K562 (cell line): ENCODE results near the gene GPR148. TPM values are rescaled to one million over a fixed set of nuclear protein-coding genes. Genes with fewer than 3 reads are reported as not detected.
A peak's percentile ranks its signal among the peaks of the same experiment; 100 is the strongest.

Experiments
- ATAC-seq: fragments of 200-7000 bp; cut with Tn5 transposase; 3 replicates; pipeline ENCODE4 v1.9.1; 2020; ENCODE audit warnings: moderate library complexity
- BruUV-seq: library from RNA; stranded (reverse); fragments of 400-500 nt; replicated peaks from 2 replicates; lab custom pipeline; 2021; lab: Mats Ljungman, UMichigan
- CTCF ChIA-PET: fragments of 300-600 bp; formaldehyde crosslinking; extraction: SDS; loops from one replicate; lab custom pipeline; 2021; ENCODE audit warnings: low intra/inter-chr PET ratio; lab: Yijun Ruan, JAX
- POLR2A ChIA-PET: fragments of 300-600, 350-650 bp; sonication (Branson Sonifier 250); formaldehyde crosslinking; extraction: SDS; loops from one replicate; lab custom pipeline; 2021; ENCODE audit warnings: antibody characterized with exemption, inconsistent platforms; lab: Yijun Ruan, JAX
- DNase-seq, 4 experiments: peaks; one replicate each; pipeline versions ENCODE4 v3.0.0 to v3.0.0-alpha.2; 2011 to 2018; ENCODE audit warnings: low spot score in 3 of 4, mixed read lengths in 3 of 4; ENCODE audit errors: extremely low read depth in 1 of 4
- FAIRE-seq: peaks from 2 replicates; lab custom pipeline; 2011; peaks lifted over from hg19 to GRCh38; lab: Jason Lieb, UNC
- H2AFZ ChIP-seq: 2 replicates; pipeline ENCODE4 v1.6.0; 2011; ENCODE audit warnings: low read depth, low read length, control low read depth, inconsistent platforms
- H3K27ac ChIP-seq: fragments of 200-600 bp; 3 replicates; pipeline ENCODE4 v1.8.0; 2011; ENCODE audit warnings: low read depth, mild to moderate bottlenecking, control low read depth, inconsistent platforms, low read length, moderate library complexity, mixed read lengths; ENCODE audit errors: extremely low read depth
- H3K27me3 ChIP-seq, 2 experiments: fragments of 300-600 bp in 1 of 2; 2 replicates in 1 of 2; 3 replicates in 1 of 2; pipeline versions ENCODE4 v1.6.0 to v1.8.0; 2011; ENCODE audit warnings: inconsistent platforms in 2 of 2, low read length in 2 of 2, mild to moderate bottlenecking in 1 of 2, mixed read lengths in 1 of 2, moderate library complexity in 1 of 2; ENCODE audit not compliant: control insufficient read depth in 2 of 2, insufficient read depth in 2 of 2
- H3K36me3 ChIP-seq: fragments of 300-600 bp; 3 replicates; pipeline ENCODE4 v1.8.0; 2011; ENCODE audit warnings: mild to moderate bottlenecking, low read length, inconsistent platforms; ENCODE audit not compliant: control insufficient read depth, insufficient read depth
- H3K4me1 ChIP-seq, 2 experiments: fragments of 200-600 bp in 1 of 2; replicated peaks in 1 of 2; 2 replicates in 1 of 2; 3 replicates in 1 of 2; pipeline versions ENCODE4 v1.5.1 to v1.8.0; 2011; ENCODE audit warnings: inconsistent platforms in 2 of 2, low read length in 2 of 2, mild to moderate bottlenecking in 1 of 2, mixed read lengths in 1 of 2, moderate library complexity in 1 of 2; ENCODE audit not compliant: control insufficient read depth in 2 of 2, insufficient read depth in 2 of 2
- H3K4me2 ChIP-seq: 2 replicates; pipeline ENCODE4 v1.6.1; 2011; ENCODE audit warnings: low read length, control low read depth, inconsistent platforms, mixed read lengths; ENCODE audit not compliant: insufficient read depth
- H3K4me3 ChIP-seq: fragments of 200-600 bp; sonication (generic), shearing (Covaris generic); 2 replicates; pipeline ENCODE4 v1.5.1; 2016; ENCODE audit warnings: control low read depth, inconsistent platforms
- H3K79me2 ChIP-seq: fragments of 200-600 bp; 3 replicates; pipeline ENCODE4 v1.8.0; 2011; ENCODE audit warnings: low read length, inconsistent platforms; ENCODE audit not compliant: control insufficient read depth, insufficient read depth
- H3K9ac ChIP-seq, 2 experiments: 2 replicates each; pipeline versions ENCODE4 v1.6.0 to v1.6.1; 2011; ENCODE audit warnings: low read depth in 2 of 2, low read length in 2 of 2, control low read depth in 1 of 2, inconsistent platforms in 1 of 2, mild to moderate bottlenecking in 1 of 2, mixed read lengths in 1 of 2; ENCODE audit not compliant: insufficient read depth in 1 of 2
- H3K9me1 ChIP-seq: one replicate; pipeline ENCODE4 v1.6.0; 2011; ENCODE audit warnings: inconsistent platforms, mild to moderate bottlenecking, low read length, moderate library complexity; ENCODE audit not compliant: control insufficient read depth, insufficient read depth
- H3K9me3 ChIP-seq: replicated peaks from 2 replicates; pipeline ENCODE4 v1.5.1; 2011; ENCODE audit warnings: low read depth, low read length, inconsistent platforms; ENCODE audit not compliant: control insufficient read depth, insufficient read depth
- H4K20me1 ChIP-seq: replicated peaks from 2 replicates; pipeline ENCODE4 v1.6.1; 2011; ENCODE audit warnings: low read length, inconsistent platforms, mixed read lengths; ENCODE audit not compliant: control insufficient read depth, insufficient read depth
- HBP1 ChIP-seq: fragments of 450-650 bp; formaldehyde crosslinking; IDR thresholded peaks from 2 replicates; pipeline ENCODE4 v1.4.0; 2022; ENCODE audit warnings: missing genetic modification characterization
- NR4A1 ChIP-seq, 2 experiments: fragments of 250-450 bp in 1 of 2; fragments of 450-650 bp in 1 of 2; sonication (Bioruptor Pico) in 1 of 2; IDR thresholded peaks; 2 replicates each; pipeline versions ENCODE4 v1.4.0 to v1.6.1; 2016 to 2020; ENCODE audit warnings: mild to moderate bottlenecking in 2 of 2, missing compliant biosample characterization in 1 of 2, missing genetic modification characterization in 1 of 2, moderate library complexity in 1 of 2
- RAD21 ChIP-seq, 2 experiments: fragments of 250-450 bp in 1 of 2; fragments of 450-650 bp in 1 of 2; sonication (Bioruptor Pico) in 1 of 2; formaldehyde crosslinking in 1 of 2; IDR thresholded peaks in 1 of 2; conservative IDR thresholded peaks in 1 of 2; 2 replicates each; pipeline versions ENCODE4 v1.4.0 to v1.8.0; 2020 to 2022; ENCODE audit warnings: mild to moderate bottlenecking in 2 of 2, moderate library complexity in 1 of 2
- WGBS: fragments of 100-300 bp; shearing (Covaris generic); methylation state at CpG from one replicate; pipeline ENCODE4 v1.1.6; 2016; ENCODE audit warnings: low coverage, mixed read lengths; ENCODE audit not compliant: insufficient coverage; ENCODE audit errors: missing lambda C conversion rate; 5-methylcytosine and 5-hydroxymethylcytosine counted together
- in situ Hi-C: fragments of 300-500 bp; cut with MboI; formaldehyde crosslinking; loops from 4 replicates; pipeline ENCODE4 v1.15.0; 2018; ENCODE audit warnings: inconsistent platforms, mixed read lengths
- intact Hi-C: fragments of 100-400 bp; cut with micrococcal nuclease; formaldehyde crosslinking; loops from 2 replicates; pipeline ENCODE4 v1.14.2; 2022
- polyA plus RNA-seq, 8 experiments: library from polyadenylated mRNA; depleted of rRNA in 4 of 8; stranded (reverse) in 5 of 8; unstranded in 3 of 8; fragments of >200 nt; fragmentation: Nextera tagmentation in 2 of 8; fragmentation: Illumina TruSeq in 1 of 8; extraction: Ambion mirVana in 2 of 8; extraction: Trizol in 1 of 8; gene quantifications; 2 replicates each; pipeline versions ENCODE4 v1.2.1 to v1.2.3, GENCODE V29; 2011 to 2014; ENCODE audit warnings: inconsistent platforms in 1 of 8, missing spikeins in 1 of 8
- total RNA-seq, 7 experiments: library from RNA; depleted of rRNA in 6 of 7; stranded (reverse); fragments of >200 nt in 6 of 7; fragmentation: Illumina TruSeq in 2 of 7; extraction: Trizol in 2 of 7; gene quantifications; 2 replicates each; pipeline versions ENCODE4 v1.2.1 to v1.2.3, GENCODE V29; 2011 to 2021; ENCODE audit warnings: low replicate concordance in 1 of 7
- TF ChIP-seq, protein P1 (sequence below): IDR thresholded peaks from 2 replicates; pipeline ENCODE4 v1.6.1; 2011; ENCODE audit warnings: borderline replicate concordance, low read depth, mild to moderate bottlenecking, moderate library complexity, low read length; ENCODE audit not compliant: insufficient read depth, poor library complexity, severe bottlenecking
- TF ChIP-seq, protein P2 (sequence below): fragments of 250-450 bp; sonication (Bioruptor Pico); IDR thresholded peaks from 2 replicates; pipeline ENCODE4 v1.5.0; 2021; ENCODE audit warnings: mild to moderate bottlenecking, moderate library complexity
- TF ChIP-seq, protein P3 (sequence below), 3 experiments: IDR thresholded peaks in 2 of 3; conservative IDR thresholded peaks in 1 of 3; 2 replicates each; pipeline ENCODE4 v1.5.1; 2011 to 2012; ENCODE audit warnings: low read length in 3 of 3, mild to moderate bottlenecking in 3 of 3, control low read depth in 2 of 3, improper control_type of control experiment in 1 of 3, inconsistent platforms in 1 of 3, low read depth in 1 of 3, mixed read lengths in 1 of 3, moderate library complexity in 1 of 3; ENCODE audit not compliant: insufficient read depth in 2 of 3

GPR148 gene
- total and polyA plus RNA-seq, 9 of the 15 experiments (the other 6 are each of a cell fraction or from before 2014, with no cell fraction given): not detected

- intact Hi-C loops: no loop called here
- Histone ChIP-seq H3K4me2 (no peak overlapping the region), H3K36me3 (no peaks in the 10 kb centered on the region), H3K4me3 (no peak overlapping the region), H3K79me2 (no peaks in the 10 kb centered on the region), H3K27me3 (peaks cover 0 to 33% of the 10 kb centered on the region in 2 experiments; a peak in 2 of 5 replicates), H3K4me1 (peaks cover 5 to 6% of the 10 kb centered on the region in 2 experiments; a peak in 3 of 5 replicates), H2AFZ (no peak overlapping the region), H3K9ac (peak overlapping the region in 1 of 2 experiments; percentile 35; a peak in 1 of 4 replicates), H4K20me1 (peaks cover 10% of the 10 kb centered on the region; the same call in 1 of the 2 replicates), H3K27ac (no peak overlapping the region), H3K9me3 (no peaks in the 10 kb centered on the region), H3K9me1 (no peaks in the 10 kb centered on the region)
- CTCF ChIA-PET: no interaction called here
- FAIRE-seq: no peak
- WGBS: 15% methylated on average over 17 of the region's 17 CpGs
- TF ChIP-seq, protein P1, sequence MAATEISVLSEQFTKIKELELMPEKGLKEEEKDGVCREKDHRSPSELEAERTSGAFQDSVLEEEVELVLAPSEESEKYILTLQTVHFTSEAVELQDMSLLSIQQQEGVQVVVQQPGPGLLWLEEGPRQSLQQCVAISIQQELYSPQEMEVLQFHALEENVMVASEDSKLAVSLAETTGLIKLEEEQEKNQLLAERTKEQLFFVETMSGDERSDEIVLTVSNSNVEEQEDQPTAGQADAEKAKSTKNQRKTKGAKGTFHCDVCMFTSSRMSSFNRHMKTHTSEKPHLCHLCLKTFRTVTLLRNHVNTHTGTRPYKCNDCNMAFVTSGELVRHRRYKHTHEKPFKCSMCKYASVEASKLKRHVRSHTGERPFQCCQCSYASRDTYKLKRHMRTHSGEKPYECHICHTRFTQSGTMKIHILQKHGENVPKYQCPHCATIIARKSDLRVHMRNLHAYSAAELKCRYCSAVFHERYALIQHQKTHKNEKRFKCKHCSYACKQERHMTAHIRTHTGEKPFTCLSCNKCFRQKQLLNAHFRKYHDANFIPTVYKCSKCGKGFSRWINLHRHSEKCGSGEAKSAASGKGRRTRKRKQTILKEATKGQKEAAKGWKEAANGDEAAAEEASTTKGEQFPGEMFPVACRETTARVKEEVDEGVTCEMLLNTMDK: peak; percentile 14
- TF ChIP-seq NR4A1 (CRISPR knock-in tag; IDR thresholded peaks at IDR 0.05): no peak
- TF ChIP-seq NR4A1 (tag; IDR thresholded peaks at IDR 0.05): no peak
- TF ChIP-seq, protein P2, sequence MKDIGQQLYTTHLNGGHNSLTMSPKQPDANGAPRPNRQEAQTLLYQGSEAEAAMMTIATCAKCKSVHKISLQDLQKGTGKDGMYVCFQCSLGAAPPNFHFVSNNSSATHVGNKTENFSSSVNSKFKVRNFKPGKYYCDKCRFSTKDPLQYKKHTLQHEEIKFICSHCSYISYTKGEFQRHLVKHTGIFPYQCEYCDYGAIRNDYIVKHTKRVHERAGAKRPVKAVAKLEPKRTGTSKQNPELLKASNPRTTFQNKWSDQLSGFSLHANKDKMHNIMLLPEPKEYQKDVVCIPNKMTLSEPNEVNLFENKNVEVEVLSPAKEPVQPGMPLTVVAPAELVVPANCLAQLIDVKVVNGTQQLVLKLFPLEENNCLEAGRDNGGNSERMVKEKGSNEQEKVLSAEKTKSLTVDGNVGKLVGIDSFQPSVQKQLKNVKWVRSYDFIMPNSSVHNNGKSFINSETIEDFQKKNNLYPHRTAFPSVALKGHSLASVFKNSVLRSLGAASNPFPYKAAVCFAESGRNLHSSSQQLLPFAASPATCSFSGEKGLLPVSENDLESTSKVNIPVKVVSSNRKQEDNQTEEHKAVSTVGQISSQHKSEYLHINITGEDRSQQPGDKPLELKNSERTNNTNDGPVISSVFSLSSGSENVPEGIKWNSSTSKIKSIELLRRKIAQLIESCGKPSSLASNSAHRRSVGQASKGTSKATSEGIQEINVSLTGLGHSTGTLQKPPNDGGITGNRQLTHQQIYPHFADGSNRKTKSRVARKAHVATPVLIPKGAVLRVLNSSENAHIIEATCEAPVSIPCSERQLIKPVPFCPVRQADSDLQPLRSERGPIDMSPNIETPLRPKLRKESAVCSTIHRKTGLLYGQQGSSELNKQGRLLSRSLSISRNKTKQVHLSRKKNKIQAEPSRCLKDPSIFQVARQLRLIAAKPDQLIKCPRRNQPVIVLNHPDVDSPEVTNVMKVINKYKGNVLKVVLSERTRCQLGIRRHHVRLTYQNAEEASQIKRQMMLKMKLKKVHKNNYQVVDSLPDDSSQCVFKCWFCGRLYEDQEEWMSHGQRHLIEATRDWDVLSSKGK (CRISPR knock-in tag): no peak
- peak in 1 of 2 experiments; percentile 23; a peak in 1 of 4 replicates for TF ChIP-seq RAD21 (CRISPR knock-in tag; conservative IDR thresholded peaks at IDR 0.05 in 1 of 2, IDR thresholded peaks at IDR 0.05 in 1 of 2)
- TF ChIP-seq HBP1 (CRISPR knock-in tag): no peak
- TF ChIP-seq, protein P3, sequence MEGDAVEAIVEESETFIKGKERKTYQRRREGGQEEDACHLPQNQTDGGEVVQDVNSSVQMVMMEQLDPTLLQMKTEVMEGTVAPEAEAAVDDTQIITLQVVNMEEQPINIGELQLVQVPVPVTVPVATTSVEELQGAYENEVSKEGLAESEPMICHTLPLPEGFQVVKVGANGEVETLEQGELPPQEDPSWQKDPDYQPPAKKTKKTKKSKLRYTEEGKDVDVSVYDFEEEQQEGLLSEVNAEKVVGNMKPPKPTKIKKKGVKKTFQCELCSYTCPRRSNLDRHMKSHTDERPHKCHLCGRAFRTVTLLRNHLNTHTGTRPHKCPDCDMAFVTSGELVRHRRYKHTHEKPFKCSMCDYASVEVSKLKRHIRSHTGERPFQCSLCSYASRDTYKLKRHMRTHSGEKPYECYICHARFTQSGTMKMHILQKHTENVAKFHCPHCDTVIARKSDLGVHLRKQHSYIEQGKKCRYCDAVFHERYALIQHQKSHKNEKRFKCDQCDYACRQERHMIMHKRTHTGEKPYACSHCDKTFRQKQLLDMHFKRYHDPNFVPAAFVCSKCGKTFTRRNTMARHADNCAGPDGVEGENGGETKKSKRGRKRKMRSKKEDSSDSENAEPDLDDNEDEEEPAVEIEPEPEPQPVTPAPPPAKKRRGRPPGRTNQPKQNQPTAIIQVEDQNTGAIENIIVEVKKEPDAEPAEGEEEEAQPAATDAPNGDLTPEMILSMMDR (IDR thresholded peaks at IDR 0.05 in 2 of 3, conservative IDR thresholded peaks at IDR 0.05 in 1 of 3; ENCODE audit: insufficient read depth in 2 of 3, low read depth in 1 of 3, low read length in 3 of 3): peak; percentile 45 to 63 (median 57)
- BruUV-seq: no TSS peak
- ATAC-seq: peak; percentile 88
- POLR2A ChIA-PET: no interaction called here
- peak; percentile 29 to 51 (median 48) for DNase-seq
- in situ Hi-C loops: no loop called here
Measured at GRCh38 chr2:130768191-130768855, 39.5 kb downstream of the GPR148 start.
